ENCODE data around the gene RIMBP2.

Gene RIMBP2

DNA sequence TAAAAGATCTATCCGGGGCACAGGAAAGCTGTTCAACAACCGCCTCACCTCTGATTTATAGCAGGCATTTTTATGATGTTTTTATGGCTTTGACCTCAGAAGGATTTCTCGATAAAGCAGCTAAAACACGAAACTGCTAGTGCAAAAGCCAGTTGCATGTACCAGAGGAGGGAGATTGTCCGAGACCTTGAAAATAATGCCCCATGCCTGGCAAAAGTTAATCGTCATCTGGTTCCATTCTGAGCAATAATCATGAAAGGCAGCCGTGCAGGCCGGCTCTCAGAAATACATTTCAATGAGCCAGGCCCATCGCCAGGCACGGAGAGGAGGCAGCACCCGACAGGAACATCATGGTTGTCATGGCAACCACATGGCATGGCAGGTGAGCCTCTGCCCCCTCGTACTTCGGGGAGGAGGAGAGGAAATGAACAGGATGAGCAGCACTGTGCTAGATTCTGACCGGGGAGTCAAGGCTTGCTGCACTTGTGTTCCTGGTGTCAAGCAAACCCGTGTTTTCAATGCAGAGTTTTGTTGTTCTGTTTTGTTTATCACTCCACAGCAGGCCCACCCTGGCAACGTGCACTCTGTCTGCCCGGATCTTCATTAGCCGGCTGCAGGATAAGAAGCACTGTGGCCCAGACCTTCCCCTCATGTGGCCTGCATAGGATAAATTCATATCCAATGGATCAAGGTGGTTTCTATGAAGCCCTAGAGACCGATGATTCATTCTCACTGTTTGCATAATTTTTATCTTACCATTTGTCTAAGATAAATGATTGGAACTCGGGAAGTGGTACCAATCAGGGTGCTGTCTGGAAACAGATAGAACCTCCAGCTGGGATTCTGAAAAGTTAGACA lies 160.2 kb downstream of the RIMBP2 start:
- Histone ChIP-seq H3K4me1 (ENCODE audit: control insufficient read depth, insufficient read depth, low read length) (no peaks in the 10 kb centered on the region), H3K36me3 (ENCODE audit: control insufficient read depth, insufficient read depth, low read length) (no peaks in the 10 kb centered on the region), H3K27me3 (ENCODE audit: control insufficient read depth, insufficient read depth, low read length, poor library complexity, severe bottlenecking) (no peaks in the 10 kb centered on the region), H3K4me3 (ENCODE audit: insufficient read depth, low read depth, low read length) (no peak overlapping the region), H3K9me3 (ENCODE audit: control insufficient read depth, low read length) (no peaks in the 10 kb centered on the region), H3K27ac (ENCODE audit: insufficient read depth, low read depth, low read length, poor library complexity, severe bottlenecking) (no peak overlapping the region)
- WGBS, 2 experiments = 85 to 86% methylated on average over 19 to 20 of the region's 20 CpGs

DNA sequence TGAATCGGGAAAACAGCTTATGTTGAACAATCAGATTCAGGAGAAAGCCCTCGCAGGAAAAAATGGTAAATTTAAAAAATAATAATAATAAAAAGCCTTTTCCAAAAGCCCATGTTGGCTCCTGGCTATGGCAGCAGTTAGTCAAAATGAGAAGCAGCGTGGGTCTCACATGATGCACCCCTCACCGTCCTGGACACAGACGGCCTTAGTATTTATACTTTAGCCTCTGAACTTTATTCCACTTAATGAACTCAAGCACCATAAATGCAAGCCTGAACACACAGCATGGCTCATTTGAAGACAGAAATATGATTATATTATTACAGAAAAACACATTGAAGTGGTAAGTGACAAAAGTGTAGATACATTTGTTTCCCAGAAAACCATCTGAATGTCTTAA lies 160.9 kb downstream of the RIMBP2 start:
- no peak overlapping the region for H3K27ac ChIP-seq (ENCODE audit: insufficient read depth, low read depth, low read length, poor library complexity, severe bottlenecking)
- H3K4me3 ChIP-seq (ENCODE audit: insufficient read depth, low read depth, low read length) = no peak overlapping the region
- no peaks in the 10 kb centered on the region for H3K36me3 ChIP-seq (ENCODE audit: control insufficient read depth, insufficient read depth, low read length)
- 72 to 73% methylated on average over 4 to 5 of the region's 5 CpGs for WGBS, 2 experiments
- H3K9me3 ChIP-seq (ENCODE audit: control insufficient read depth, low read length) = no peaks in the 10 kb centered on the region
- H3K4me1 ChIP-seq (ENCODE audit: control insufficient read depth, insufficient read depth, low read length) = no peaks in the 10 kb centered on the region
- H3K27me3 ChIP-seq (ENCODE audit: control insufficient read depth, insufficient read depth, low read length, poor library complexity, severe bottlenecking) = no peaks in the 10 kb centered on the region

DNA sequence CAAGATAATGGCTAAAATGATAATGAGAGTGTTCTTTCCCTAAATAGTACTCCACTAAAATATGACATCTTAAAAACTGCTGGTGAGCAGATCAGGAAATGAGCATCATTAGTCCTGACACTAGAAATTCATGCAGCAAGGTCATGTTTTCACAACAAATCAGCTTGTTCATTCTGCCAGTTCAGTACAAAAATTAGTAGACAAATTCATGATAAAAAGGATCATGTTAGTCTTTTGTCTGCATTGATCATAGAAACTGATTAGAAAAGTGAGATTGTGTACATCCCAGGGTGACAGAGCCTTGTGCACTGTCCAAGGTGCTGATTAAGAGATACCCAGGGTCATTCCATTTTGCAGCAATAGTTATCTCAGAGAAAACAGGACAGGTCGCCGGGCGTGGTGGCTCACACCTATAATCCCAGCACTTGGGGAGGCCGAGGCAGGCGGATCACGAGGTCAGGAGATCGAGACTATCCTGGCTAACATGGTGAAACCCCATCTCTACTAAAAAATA lies 163.6 kb downstream of the RIMBP2 start:
- Histone ChIP-seq H3K36me3 (ENCODE audit: control insufficient read depth, insufficient read depth, low read length) (no peaks in the 10 kb centered on the region), H3K27ac (ENCODE audit: insufficient read depth, low read depth, low read length, poor library complexity, severe bottlenecking) (no peak overlapping the region), H3K4me1 (ENCODE audit: control insufficient read depth, insufficient read depth, low read length) (no peaks in the 10 kb centered on the region), H3K9me3 (ENCODE audit: control insufficient read depth, low read length) (no peaks in the 10 kb centered on the region), H3K4me3 (ENCODE audit: insufficient read depth, low read depth, low read length) (no peak overlapping the region), H3K27me3 (ENCODE audit: control insufficient read depth, insufficient read depth, low read length, poor library complexity, severe bottlenecking) (no peaks in the 10 kb centered on the region)
- 69 to 80% methylated on average over 7 of the region's 7 CpGs for WGBS, 2 experiments

DNA sequence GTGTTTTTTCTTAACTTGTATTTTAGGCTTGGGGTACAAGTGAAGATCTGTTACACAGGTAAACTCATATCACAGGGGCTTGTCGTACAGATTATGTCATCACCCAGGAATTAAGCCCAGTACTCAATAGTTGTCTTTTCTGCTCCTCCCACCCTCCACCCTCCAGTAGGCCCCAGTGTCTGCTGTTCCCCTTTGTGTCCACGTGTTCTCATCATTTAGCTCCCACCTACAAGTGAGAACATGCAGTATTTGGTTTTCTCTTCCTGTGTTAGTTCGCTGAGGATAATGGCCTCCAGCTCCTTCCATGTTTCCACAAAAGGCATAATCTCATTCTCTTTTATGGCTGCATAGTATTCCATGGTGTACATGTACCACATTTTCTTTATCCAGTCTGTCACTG lies 166.7 kb downstream of the RIMBP2 start:
- H3K36me3 ChIP-seq (ENCODE audit: control insufficient read depth, insufficient read depth, low read length) = no peaks in the 10 kb centered on the region
- no peaks in the 10 kb centered on the region for H3K4me1 ChIP-seq (ENCODE audit: control insufficient read depth, insufficient read depth, low read length)
- 81 to 85% methylated on average over 3 of the region's 3 CpGs for WGBS, 2 experiments
- no peaks in the 10 kb centered on the region for H3K27me3 ChIP-seq (ENCODE audit: control insufficient read depth, insufficient read depth, low read length, poor library complexity, severe bottlenecking)
- no peak overlapping the region for H3K4me3 ChIP-seq (ENCODE audit: insufficient read depth, low read depth, low read length)
- H3K9me3 ChIP-seq (ENCODE audit: control insufficient read depth, low read length) = no peaks in the 10 kb centered on the region
- no peak overlapping the region for H3K27ac ChIP-seq (ENCODE audit: insufficient read depth, low read depth, low read length, poor library complexity, severe bottlenecking)

DNA sequence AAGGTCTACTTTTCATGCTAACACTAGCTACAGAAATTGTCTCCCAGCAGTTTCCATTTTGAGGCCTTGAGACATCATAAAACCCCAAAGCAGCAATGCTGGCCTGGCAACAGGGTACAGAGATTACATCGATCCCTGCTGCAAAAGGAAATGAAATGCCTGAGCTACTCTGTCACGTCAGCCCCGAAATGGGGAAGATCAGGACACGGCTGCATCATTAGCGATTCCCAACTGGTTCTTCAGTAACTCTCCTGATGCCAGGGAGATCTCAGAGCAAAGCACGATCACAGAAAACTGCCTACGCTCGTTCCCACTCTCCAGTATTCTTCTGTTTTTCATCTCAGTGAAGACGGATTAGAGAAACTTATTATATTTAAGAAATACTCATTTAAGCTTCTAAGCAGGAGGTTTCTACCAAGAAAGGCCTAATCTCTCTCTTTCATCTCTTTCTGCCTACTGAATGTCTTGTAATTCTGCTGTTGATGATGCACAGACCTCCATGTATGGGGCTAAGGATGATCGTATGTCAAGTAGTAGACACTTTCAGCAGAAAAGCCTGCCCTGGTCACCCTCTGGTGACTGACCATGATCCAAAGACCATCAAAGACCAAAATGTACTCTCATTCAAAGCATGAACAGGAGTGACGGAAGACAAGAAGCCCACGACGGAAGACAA lies 168.5 kb downstream of the RIMBP2 start:
- Histone ChIP-seq H3K4me3 (ENCODE audit: insufficient read depth, low read depth, low read length) (no peak overlapping the region), H3K9me3 (ENCODE audit: control insufficient read depth, low read length) (no peaks in the 10 kb centered on the region), H3K27ac (ENCODE audit: insufficient read depth, low read depth, low read length, poor library complexity, severe bottlenecking) (no peak overlapping the region), H3K4me1 (ENCODE audit: control insufficient read depth, insufficient read depth, low read length) (no peaks in the 10 kb centered on the region), H3K27me3 (ENCODE audit: control insufficient read depth, insufficient read depth, low read length, poor library complexity, severe bottlenecking) (no peaks in the 10 kb centered on the region), H3K36me3 (ENCODE audit: control insufficient read depth, insufficient read depth, low read length) (no peaks in the 10 kb centered on the region)
- 94 to 95% methylated on average over 12 of the region's 13 CpGs for WGBS, 2 experiments

DNA sequence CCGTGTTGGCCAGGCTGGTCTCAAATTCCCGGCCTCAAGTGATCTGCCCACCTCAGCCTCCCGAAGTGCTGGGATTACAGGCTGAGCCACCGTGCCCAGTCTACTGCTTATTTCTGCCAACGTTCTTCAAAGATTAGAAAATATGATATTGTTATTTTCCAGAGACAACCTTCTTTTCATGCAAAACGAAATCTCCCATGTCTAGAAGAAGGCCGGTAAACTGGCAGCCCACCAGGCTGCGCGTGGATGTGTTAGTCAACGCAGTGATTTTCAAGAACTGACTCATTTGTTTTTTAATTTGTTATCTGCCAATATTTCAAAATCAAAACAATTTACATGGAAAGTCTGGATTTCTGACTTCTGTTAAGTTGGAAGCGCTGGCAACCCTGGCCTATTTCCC lies 169.6 kb downstream of the RIMBP2 start:
- Histone ChIP-seq H3K27me3 (ENCODE audit: control insufficient read depth, insufficient read depth, low read length, poor library complexity, severe bottlenecking) (no peaks in the 10 kb centered on the region), H3K36me3 (ENCODE audit: control insufficient read depth, insufficient read depth, low read length) (no peaks in the 10 kb centered on the region), H3K4me1 (ENCODE audit: control insufficient read depth, insufficient read depth, low read length) (no peaks in the 10 kb centered on the region), H3K9me3 (ENCODE audit: control insufficient read depth, low read length) (no peaks in the 10 kb centered on the region), H3K4me3 (ENCODE audit: insufficient read depth, low read depth, low read length) (no peak overlapping the region), H3K27ac (ENCODE audit: insufficient read depth, low read depth, low read length, poor library complexity, severe bottlenecking) (no peak overlapping the region)
- WGBS, 2 experiments = 93 to 96% methylated on average over 11 of the region's 11 CpGs

DNA sequence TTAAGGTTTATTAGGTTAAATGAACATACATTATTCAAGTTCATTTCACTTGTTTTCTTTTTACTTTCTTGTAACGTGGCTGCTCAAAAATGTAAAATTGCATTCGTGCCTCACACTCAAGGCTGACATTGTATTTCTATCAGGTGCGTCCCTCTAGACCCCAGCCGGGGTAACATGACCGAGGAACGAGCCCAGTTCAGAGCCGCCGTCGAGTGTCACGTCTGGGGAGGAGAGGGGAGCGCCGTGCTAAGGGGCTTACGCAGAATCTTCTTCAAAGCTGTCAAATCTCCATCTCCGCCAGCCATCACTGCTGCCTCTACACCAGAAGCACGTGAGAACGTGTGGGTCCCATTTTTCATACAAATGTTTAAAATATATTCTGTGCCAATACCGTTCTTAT lies 170.6 kb downstream of the RIMBP2 start:
- 91 to 93% methylated on average over 16 to 17 of the region's 17 CpGs for WGBS, 2 experiments
- Histone ChIP-seq H3K27me3 (ENCODE audit: control insufficient read depth, insufficient read depth, low read length, poor library complexity, severe bottlenecking) (no peaks in the 10 kb centered on the region), H3K4me3 (ENCODE audit: insufficient read depth, low read depth, low read length) (no peak overlapping the region), H3K36me3 (ENCODE audit: control insufficient read depth, insufficient read depth, low read length) (no peaks in the 10 kb centered on the region), H3K27ac (ENCODE audit: insufficient read depth, low read depth, low read length, poor library complexity, severe bottlenecking) (no peak overlapping the region), H3K9me3 (ENCODE audit: control insufficient read depth, low read length) (no peaks in the 10 kb centered on the region), H3K4me1 (ENCODE audit: control insufficient read depth, insufficient read depth, low read length) (no peaks in the 10 kb centered on the region)

DNA sequence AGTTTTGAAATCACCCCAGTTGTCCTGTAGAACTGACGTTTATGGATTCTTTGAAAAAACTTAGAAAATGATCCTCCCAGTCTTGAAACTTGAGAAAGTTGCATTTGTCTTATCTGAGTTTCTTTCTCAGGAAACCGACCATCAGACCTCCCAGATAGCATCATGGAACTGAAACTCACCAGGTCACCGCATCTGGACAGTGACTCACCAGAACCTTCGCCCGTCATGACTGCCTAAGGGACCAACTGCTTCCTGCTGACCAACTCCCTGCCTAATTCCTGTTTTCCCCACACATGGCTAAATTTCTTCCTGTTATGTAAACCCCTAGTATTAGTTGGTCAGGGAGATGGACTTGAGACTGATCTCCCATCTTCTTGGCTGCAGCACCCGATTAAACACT lies 175.7 kb downstream of the RIMBP2 start:
- WGBS, 2 experiments = 91 to 92% methylated on average over 6 of the region's 6 CpGs
- Histone ChIP-seq H3K4me1 (ENCODE audit: control insufficient read depth, insufficient read depth, low read length) (no peaks in the 10 kb centered on the region), H3K27me3 (ENCODE audit: control insufficient read depth, insufficient read depth, low read length, poor library complexity, severe bottlenecking) (no peaks in the 10 kb centered on the region), H3K9me3 (ENCODE audit: control insufficient read depth, low read length) (no peaks in the 10 kb centered on the region), H3K4me3 (ENCODE audit: insufficient read depth, low read depth, low read length) (no peak overlapping the region), H3K36me3 (ENCODE audit: control insufficient read depth, insufficient read depth, low read length) (no peaks in the 10 kb centered on the region), H3K27ac (ENCODE audit: insufficient read depth, low read depth, low read length, poor library complexity, severe bottlenecking) (no peak overlapping the region)

DNA sequence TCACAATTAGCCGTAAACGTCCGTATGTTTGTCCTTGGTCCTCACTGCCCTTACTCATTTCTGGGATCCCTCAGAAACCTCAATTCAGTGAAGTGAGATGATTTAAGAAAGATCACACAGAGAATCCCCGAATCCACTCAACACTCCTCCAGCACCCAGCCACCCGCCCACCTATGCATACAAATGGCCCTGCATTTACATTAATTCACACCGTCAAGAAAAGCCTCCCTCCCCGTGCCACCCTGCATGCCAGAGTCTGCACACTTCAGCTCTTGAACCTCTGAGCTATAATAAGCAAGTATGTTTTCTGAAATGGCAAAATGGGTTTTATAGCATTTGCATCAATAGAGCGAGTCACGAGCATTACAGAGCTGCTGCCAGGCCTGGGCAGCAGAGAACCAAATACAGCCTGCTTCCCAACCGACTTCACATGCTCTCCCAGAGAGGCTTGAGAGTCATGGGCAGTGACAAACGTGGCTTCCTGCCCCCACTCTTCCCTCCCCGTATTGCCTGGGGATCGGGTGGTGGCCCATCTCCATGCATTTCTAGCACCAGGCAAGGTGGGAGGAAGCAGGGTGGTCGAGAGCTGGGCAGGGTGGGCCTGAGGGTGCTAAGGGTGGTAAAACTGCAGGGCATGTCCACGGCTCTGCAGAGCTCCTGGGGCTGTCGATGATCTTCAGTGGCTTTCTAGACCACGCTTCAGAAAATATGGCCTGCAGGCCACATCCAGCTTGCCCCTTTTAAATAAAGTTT lies 177.6 kb downstream of the RIMBP2 start:
- H3K27me3 ChIP-seq (ENCODE audit: control insufficient read depth, insufficient read depth, low read length, poor library complexity, severe bottlenecking) = no peaks in the 10 kb centered on the region
- no peak overlapping the region for H3K4me3 ChIP-seq (ENCODE audit: insufficient read depth, low read depth, low read length)
- no peaks in the 10 kb centered on the region for H3K4me1 ChIP-seq (ENCODE audit: control insufficient read depth, insufficient read depth, low read length)
- no peaks in the 10 kb centered on the region for H3K9me3 ChIP-seq (ENCODE audit: control insufficient read depth, low read length)
- H3K36me3 ChIP-seq (ENCODE audit: control insufficient read depth, insufficient read depth, low read length) = no peaks in the 10 kb centered on the region
- 75 to 79% methylated on average over 17 of the region's 17 CpGs for WGBS, 2 experiments
- no peak overlapping the region for H3K27ac ChIP-seq (ENCODE audit: insufficient read depth, low read depth, low read length, poor library complexity, severe bottlenecking)

DNA sequence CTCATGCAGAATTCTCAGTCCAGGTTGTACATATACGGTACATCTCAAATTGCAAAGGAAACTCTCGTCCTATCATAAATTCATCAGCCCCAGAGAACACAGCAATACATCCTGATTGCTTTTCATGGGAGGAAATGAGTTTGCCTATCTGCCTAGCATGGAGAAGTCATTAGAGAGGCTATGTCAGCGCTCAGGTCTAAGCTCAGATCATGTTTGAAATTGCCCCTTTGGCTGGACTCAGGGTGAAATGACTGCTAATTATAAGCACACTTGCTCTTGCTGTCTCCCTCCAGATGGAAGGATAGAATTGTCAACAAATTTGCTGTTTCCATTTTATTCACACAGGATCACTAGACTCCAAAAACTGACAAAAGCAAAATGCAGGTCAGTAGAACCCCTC lies 178.4 kb downstream of the RIMBP2 start:
- Histone ChIP-seq H3K4me3 (ENCODE audit: insufficient read depth, low read depth, low read length) (no peak overlapping the region), H3K27me3 (ENCODE audit: control insufficient read depth, insufficient read depth, low read length, poor library complexity, severe bottlenecking) (no peaks in the 10 kb centered on the region), H3K36me3 (ENCODE audit: control insufficient read depth, insufficient read depth, low read length) (no peaks in the 10 kb centered on the region), H3K9me3 (ENCODE audit: control insufficient read depth, low read length) (no peaks in the 10 kb centered on the region), H3K27ac (ENCODE audit: insufficient read depth, low read depth, low read length, poor library complexity, severe bottlenecking) (no peak overlapping the region), H3K4me1 (ENCODE audit: control insufficient read depth, insufficient read depth, low read length) (no peaks in the 10 kb centered on the region)
- 92 to 94% methylated on average over 3 of the region's 3 CpGs for WGBS, 2 experiments

Data from ectodermal cell (in vitro differentiated cells).